Activated naive CD4-positive, alpha-beta T cell treated with anti-CD3 and anti-CD28 coated beads, Interleukin-2, amount 10 ng/mL, durations not matched to agents 7 days and 5 days (primary cell): Measurements from ENCODE around the gene MTHFD1.
A peak's percentile ranks its signal among the peaks of the same experiment; 100 is the strongest.
"Not testable (repeated sequence)": the region's sequence is repeated elsewhere in the genome, so short reads cannot be mapped to it uniquely, and the experiment has no call there.

Experiments
- CTCF ChIA-PET: fragments of 350-600 bp; sonication (Branson Sonifier 250); formaldehyde crosslinking; loops from one replicate; lab custom pipeline; 2021; ENCODE audit warnings: antibody characterized with exemption; lab: Charles Lee
- DNase-seq: peaks from one replicate; pipeline ENCODE4 v3.0.0-alpha.2; 2020
- H3K27ac Mint-ChIP-seq: one replicate; pipeline ENCODE4 v1.8.0; 2021; ENCODE audit warnings: mild to moderate bottlenecking, moderate library complexity, mixed read lengths
- H3K27me3 Mint-ChIP-seq: one replicate; pipeline ENCODE4 v1.8.0; 2021; ENCODE audit warnings: mild to moderate bottlenecking, mixed read lengths
- H3K36me3 Mint-ChIP-seq: one replicate; pipeline ENCODE4 v1.8.0; 2021; ENCODE audit warnings: mixed read lengths
- H3K4me1 Mint-ChIP-seq: one replicate; pipeline ENCODE4 v1.8.0; 2021; ENCODE audit warnings: mixed read lengths
- H3K4me3 Mint-ChIP-seq: one replicate; pipeline ENCODE4 v1.8.0; 2021; ENCODE audit warnings: mild to moderate bottlenecking, moderate library complexity, mixed read lengths
- H3K9me3 Mint-ChIP-seq: one replicate; pipeline ENCODE4 v1.8.0; 2021; ENCODE audit warnings: mixed read lengths

Gene MTHFD1

DNA sequence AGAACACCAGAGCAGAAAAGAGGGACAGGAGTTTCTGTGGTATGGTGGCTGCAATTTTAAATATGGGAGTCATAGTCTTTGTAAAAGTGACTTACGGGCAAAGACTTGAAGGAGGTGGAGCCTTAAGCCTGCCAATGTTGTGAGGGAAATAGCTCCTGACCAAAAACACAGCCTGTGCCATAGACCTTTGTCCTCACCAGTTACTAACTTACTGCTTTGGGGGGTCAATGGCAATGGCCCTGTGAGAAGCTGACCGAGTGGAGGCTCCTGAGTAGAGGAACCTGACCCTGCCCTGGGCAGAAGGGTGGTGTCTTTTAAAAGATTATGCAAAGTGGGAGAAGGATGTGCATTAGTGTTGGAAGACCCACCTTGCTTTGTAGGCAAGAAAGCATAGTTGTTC, 3.8 kb downstream of the MTHFD1 start:
- peaks cover 63% of the 10 kb centered on the region for H3K4me1 Mint-ChIP-seq
- H3K4me3 Mint-ChIP-seq = no peak overlapping the region
- H3K27me3 Mint-ChIP-seq = no peaks in the 10 kb centered on the region
- peaks cover 32% of the 10 kb centered on the region for H3K36me3 Mint-ChIP-seq
- H3K9me3 Mint-ChIP-seq = no peaks in the 10 kb centered on the region
- CTCF ChIA-PET = interaction anchor here (1.0 to 2.4 kb wide), 3 partner anchors 48 to 119 kb away, joined by 3 to 6 read pairs (median 3); no protein-coding TSS in a partner anchor
- H3K27ac Mint-ChIP-seq = no peak overlapping the region
- no peak for DNase-seq

- Mint-ChIP-seq H3K36me3 (peaks cover 41% of the 10 kb centered on the region), H3K4me1 (peaks cover 62% of the 10 kb centered on the region)
- CTCF ChIA-PET = interaction anchor here (1.0 to 2.7 kb wide), 4 partner anchors 33 to 118 kb away, joined by 3 to 7 read pairs (median 3); no protein-coding TSS in a partner anchor
- H3K27ac Mint-ChIP-seq, H3K27me3 Mint-ChIP-seq, H3K4me3 Mint-ChIP-seq, DNase-seq, H3K9me3 Mint-ChIP-seq: not testable (repeated sequence)
Measured at GRCh38 chr14:64393189-64393726, 5.1 kb downstream of the MTHFD1 start.

- H3K36me3 Mint-ChIP-seq = peaks cover 43% of the 10 kb centered on the region
- H3K27me3 Mint-ChIP-seq = no peaks in the 10 kb centered on the region
- no peak for DNase-seq
- H3K4me3 Mint-ChIP-seq = no peak overlapping the region
- CTCF ChIA-PET = interaction anchor here (0.6 to 2.7 kb wide), 2 partner anchors 36 to 554 kb away, joined by 3 to 7 read pairs; no protein-coding TSS in a partner anchor
- H3K27ac Mint-ChIP-seq = no peak overlapping the region
- H3K4me1 Mint-ChIP-seq = peaks cover 60% of the 10 kb centered on the region
- H3K9me3 Mint-ChIP-seq = no peaks in the 10 kb centered on the region
Measured at GRCh38 chr14:64394423-64394822, 6.3 kb downstream of the MTHFD1 start.

DNA sequence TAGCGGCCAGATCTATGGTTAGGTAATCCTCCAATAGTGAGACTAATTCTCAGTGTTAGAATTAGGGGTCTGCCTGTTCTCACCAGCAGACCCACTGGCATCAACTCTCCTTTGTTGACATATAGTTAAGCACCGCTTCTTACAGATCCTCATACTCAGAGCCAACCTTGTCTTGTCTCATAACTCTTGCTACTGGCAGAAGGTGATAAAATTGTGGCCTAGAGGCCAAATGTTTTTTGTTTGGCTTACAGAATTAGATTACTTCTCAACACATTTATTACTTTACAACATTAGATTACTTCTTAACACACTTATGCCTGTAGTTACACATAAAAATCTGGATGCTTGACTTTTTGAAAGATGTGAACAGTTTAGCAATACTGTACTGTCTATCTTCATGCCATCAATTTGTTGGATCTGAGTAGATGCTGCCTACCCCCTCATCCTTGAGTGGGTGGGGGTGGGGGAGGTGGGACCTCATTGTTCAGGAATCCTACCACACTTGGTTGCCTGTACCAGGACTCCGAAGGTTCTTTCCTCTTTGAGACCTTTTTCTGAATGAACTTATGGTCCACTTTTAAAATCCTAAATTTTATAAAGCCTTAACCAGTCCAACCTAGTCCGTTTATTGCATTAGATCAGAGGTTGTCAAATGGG, 7.0 kb downstream of the MTHFD1 start:
- DNase-seq = no peak
- no peak overlapping the region for H3K27ac Mint-ChIP-seq
- H3K9me3 Mint-ChIP-seq = no peaks in the 10 kb centered on the region
- CTCF ChIA-PET = interaction anchor here (1.2 to 2.7 kb wide), 2 partner anchors 26 to 35 kb away, joined by 3 to 7 read pairs; no protein-coding TSS in a partner anchor
- peaks cover 40% of the 10 kb centered on the region for H3K36me3 Mint-ChIP-seq
- no peaks in the 10 kb centered on the region for H3K27me3 Mint-ChIP-seq
- peaks cover 53% of the 10 kb centered on the region for H3K4me1 Mint-ChIP-seq
- no peak overlapping the region for H3K4me3 Mint-ChIP-seq

- H3K36me3 Mint-ChIP-seq = peaks cover 37% of the 10 kb centered on the region
- H3K27ac Mint-ChIP-seq = no peak overlapping the region
- no peaks in the 10 kb centered on the region for H3K27me3 Mint-ChIP-seq
Measured at GRCh38 chr14:64400829-64401459, 12.8 kb downstream of the MTHFD1 start.

DNA sequence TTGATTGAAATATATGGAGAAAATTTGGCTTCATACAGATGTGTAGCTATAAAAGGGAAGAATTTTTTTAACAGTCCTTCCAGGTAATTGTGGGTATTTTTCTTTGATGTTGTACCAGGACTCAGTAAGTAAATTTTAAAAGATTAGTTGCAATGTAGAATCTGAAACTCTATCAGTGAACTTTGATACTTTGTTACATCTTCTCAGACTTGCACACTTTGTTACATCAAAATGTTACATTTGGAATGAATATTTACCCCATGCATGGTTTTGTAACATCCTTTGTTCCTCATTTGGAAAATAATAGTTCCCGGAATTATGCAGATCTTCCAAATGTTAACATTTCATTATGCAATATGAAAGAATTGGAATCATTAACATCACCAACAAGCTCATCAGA, 13.8 kb downstream of the MTHFD1 start:
- Mint-ChIP-seq H3K36me3 (peaks cover 42% of the 10 kb centered on the region), H3K9me3 (no peaks in the 10 kb centered on the region), H3K4me1 (peaks cover 12% of the 10 kb centered on the region), H3K27ac (no peak overlapping the region), H3K27me3 (no peaks in the 10 kb centered on the region), H3K4me3 (no peak overlapping the region)
- CTCF ChIA-PET = interaction anchor here (1.8 kb wide), 1 partner anchor 59 kb away, joined by 5 read pairs; no protein-coding TSS in a partner anchor
- no peak for DNase-seq

More at GRCh38 chr14:64400829-64401459, 12.8 kb downstream of the MTHFD1 start:
- Mint-ChIP-seq H3K9me3 (no peaks in the 10 kb centered on the region), H3K4me1 (peaks cover 9% of the 10 kb centered on the region), H3K4me3 (no peak overlapping the region)
- CTCF ChIA-PET = interaction anchor here (0.7 to 1.8 kb wide), 4 partner anchors 14 to 58 kb away, joined by 3 to 5 read pairs (median 4); no protein-coding TSS in a partner anchor
- no peak for DNase-seq

DNA sequence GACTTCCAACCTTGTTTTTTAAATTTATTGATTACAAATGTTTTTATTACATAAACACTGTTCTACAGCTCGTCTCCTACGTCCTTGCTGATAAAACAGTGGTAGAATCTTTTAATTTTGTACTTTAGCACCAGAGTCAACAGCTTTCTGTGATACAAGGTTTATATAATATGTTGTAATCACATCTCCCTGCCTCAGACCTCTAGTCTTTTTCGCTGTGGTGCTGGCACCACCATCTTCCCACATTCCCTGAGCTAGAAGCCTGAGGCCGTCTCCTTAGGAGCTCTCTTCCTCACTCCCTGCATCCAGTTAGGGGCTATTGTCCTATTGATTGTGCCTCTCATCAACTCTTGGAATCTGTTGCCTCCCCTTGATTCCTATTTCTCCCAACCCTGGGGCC, 17.1 kb downstream of the MTHFD1 start:
- CTCF ChIA-PET = no interaction called here
- no peak overlapping the region for H3K27ac Mint-ChIP-seq
- H3K27me3 Mint-ChIP-seq = no peaks in the 10 kb centered on the region
- no peaks in the 10 kb centered on the region for H3K9me3 Mint-ChIP-seq
- H3K4me1 Mint-ChIP-seq = peaks cover 9% of the 10 kb centered on the region
- peaks cover 36% of the 10 kb centered on the region for H3K36me3 Mint-ChIP-seq
- DNase-seq = no peak
- H3K4me3 Mint-ChIP-seq = no peak overlapping the region

GRCh38 chr14:64407329-64407728, 19.2 kb downstream of the MTHFD1 start:
- no peak overlapping the region for H3K27ac Mint-ChIP-seq
- peaks cover 38% of the 10 kb centered on the region for H3K36me3 Mint-ChIP-seq

GRCh38 chr14:64409126-64409920, 21.2 kb downstream of the MTHFD1 start:
- Mint-ChIP-seq H3K27me3 (no peaks in the 10 kb centered on the region), H3K27ac (no peak overlapping the region), H3K4me1 (peaks cover 23% of the 10 kb centered on the region), H3K9me3 (no peaks in the 10 kb centered on the region), H3K36me3 (peaks cover 35% of the 10 kb centered on the region), H3K4me3 (no peak overlapping the region)
- DNase-seq = no peak
- CTCF ChIA-PET = no interaction called here

More at GRCh38 chr14:64407329-64407728, 19.2 kb downstream of the MTHFD1 start:
- DNase-seq = no peak
- no peaks in the 10 kb centered on the region for H3K27me3 Mint-ChIP-seq
- peaks cover 19% of the 10 kb centered on the region for H3K4me1 Mint-ChIP-seq
- no peak overlapping the region for H3K4me3 Mint-ChIP-seq
- no peaks in the 10 kb centered on the region for H3K9me3 Mint-ChIP-seq
- CTCF ChIA-PET = interaction anchor here (0.7 kb wide), 1 partner anchor 236 kb away, joined by 3 read pairs; no protein-coding TSS in a partner anchor

DNA sequence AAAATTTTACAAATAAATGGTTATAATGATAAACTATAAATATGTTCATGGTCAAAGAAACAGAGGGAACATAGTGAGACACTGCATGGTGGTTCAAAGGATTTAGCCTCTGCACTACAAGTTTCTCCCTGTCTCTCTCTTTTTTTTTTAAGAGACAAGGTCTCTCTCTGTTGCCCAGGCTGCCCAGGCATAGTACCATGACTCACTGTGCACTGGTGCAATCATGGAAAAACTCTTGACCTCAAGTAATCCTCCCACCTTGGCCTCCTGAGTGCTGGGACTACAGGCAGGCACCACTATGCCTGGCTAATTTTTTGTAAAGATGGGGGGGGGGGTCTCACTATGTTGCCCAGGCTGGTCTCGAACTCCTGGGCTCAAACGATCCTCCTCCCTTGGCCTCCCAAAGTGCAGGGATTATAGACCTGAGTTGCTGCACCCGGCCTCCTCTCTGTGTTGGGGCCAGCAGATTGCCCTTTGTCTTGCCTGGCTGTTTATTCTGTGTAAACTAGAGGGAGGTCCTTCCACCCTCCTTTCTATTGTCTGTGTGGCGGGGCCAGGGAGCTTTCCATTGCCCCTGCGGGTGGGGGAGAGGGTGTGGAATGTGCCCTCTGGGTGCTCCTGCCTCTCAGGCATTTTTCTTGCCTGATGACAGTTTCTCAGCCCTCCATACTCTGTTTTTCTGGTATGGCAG, 22.1 kb downstream of the MTHFD1 start:
- no peaks in the 10 kb centered on the region for H3K27me3 Mint-ChIP-seq
- no peaks in the 10 kb centered on the region for H3K9me3 Mint-ChIP-seq
- peaks cover 23% of the 10 kb centered on the region for H3K4me1 Mint-ChIP-seq
- H3K27ac Mint-ChIP-seq = peak overlapping the region; percentile 28
- CTCF ChIA-PET = no interaction called here
- peaks cover 33% of the 10 kb centered on the region for H3K36me3 Mint-ChIP-seq
- no peak overlapping the region for H3K4me3 Mint-ChIP-seq
- no peak for DNase-seq

GRCh38 chr14:64411001-64411400, 22.8 kb downstream of the MTHFD1 start:
- H3K36me3 Mint-ChIP-seq = peaks cover 36% of the 10 kb centered on the region
- no peak for DNase-seq
- peaks cover 27% of the 10 kb centered on the region for H3K4me1 Mint-ChIP-seq
- H3K27me3 Mint-ChIP-seq = no peaks in the 10 kb centered on the region
- no peak overlapping the region for H3K4me3 Mint-ChIP-seq
- no peaks in the 10 kb centered on the region for H3K9me3 Mint-ChIP-seq
- no peak overlapping the region for H3K27ac Mint-ChIP-seq
- CTCF ChIA-PET = no interaction called here

- H3K27me3 Mint-ChIP-seq = no peaks in the 10 kb centered on the region
- H3K4me1 Mint-ChIP-seq = peaks cover 25% of the 10 kb centered on the region
- no peak overlapping the region for H3K27ac Mint-ChIP-seq
- H3K4me3 Mint-ChIP-seq = no peak overlapping the region
- CTCF ChIA-PET = no interaction called here
- peaks cover 41% of the 10 kb centered on the region for H3K36me3 Mint-ChIP-seq
- no peaks in the 10 kb centered on the region for H3K9me3 Mint-ChIP-seq
- no peak for DNase-seq
Measured at GRCh38 chr14:64412237-64412636, 24.1 kb downstream of the MTHFD1 start.

DNA sequence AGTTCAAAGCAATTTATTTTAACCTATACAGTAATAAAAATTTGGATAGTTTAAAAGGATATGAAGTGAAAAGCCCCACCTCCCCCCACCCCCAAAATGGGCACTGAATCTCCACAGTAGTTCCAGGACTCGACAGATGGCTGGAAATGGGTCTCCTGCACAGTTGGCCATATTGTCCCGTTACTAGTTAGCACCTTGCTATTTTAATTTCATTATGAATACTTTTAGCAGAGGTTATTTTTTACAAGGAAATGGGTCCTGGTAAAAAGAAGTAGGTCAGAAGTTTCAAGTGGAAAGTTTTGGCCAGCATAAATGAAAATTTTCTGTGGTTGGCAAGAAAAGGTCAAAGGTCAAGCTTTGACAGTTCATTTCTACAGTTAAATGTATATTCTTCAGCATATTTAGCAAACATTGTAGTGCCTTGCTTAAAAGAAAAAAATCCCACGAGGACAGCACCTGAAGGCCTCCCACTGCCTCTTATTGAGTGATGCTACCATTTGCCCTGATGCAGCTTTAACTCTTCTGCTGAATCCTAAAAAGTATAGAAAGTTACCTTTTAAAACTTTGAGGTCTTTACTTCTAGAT, 28.3 kb downstream of the MTHFD1 start:
- Mint-ChIP-seq H3K4me3 (no peak overlapping the region), H3K4me1 (peaks cover 16% of the 10 kb centered on the region), H3K9me3 (no peaks in the 10 kb centered on the region), H3K27me3 (no peaks in the 10 kb centered on the region), H3K27ac (no peak overlapping the region), H3K36me3 (peaks cover 49% of the 10 kb centered on the region)
- CTCF ChIA-PET = interaction anchor here (1.6 kb wide), 1 partner anchor 14 kb away, joined by 13 read pairs; no protein-coding TSS in a partner anchor
- no peak for DNase-seq
